T-helper 17 cell (primary cell): ENCODE data around the gene PRKAB1. TPM values are rescaled to one million over a fixed set of nuclear protein-coding genes. Genes with fewer than 3 reads are reported as not detected.
"Not testable (repeated sequence)": the region's sequence is repeated elsewhere in the genome, so short reads cannot be mapped to it uniquely, and the experiment has no call there.

Experiments
- ATAC-seq: fragments of 150-1000 bp; cut with Tn5 transposase; 2 replicates; pipeline ENCODE4 v1.10.0; 2021; ENCODE audit warnings: mild to moderate bottlenecking, moderate library complexity
- DNase-seq, 3 donors: peaks; one replicate each; pipeline versions ENCODE4 v3.0.0 to v3.0.0-alpha.2; 2020 to 2021
- H3K9me3 ChIP-seq: one replicate; pipeline ENCODE4 v1.7.0; 2013; ENCODE audit warnings: low read length, mild to moderate bottlenecking; ENCODE audit not compliant: control insufficient read depth, poor library complexity, severe bottlenecking
- H3K27ac Mint-ChIP-seq: one replicate; pipeline ENCODE4 v1.8.0; 2022; ENCODE audit warnings: mild to moderate bottlenecking, moderate library complexity, mixed read lengths
- H3K27me3 Mint-ChIP-seq: one replicate; pipeline ENCODE4 v1.8.0; 2022; ENCODE audit warnings: mixed read lengths
- H3K36me3 Mint-ChIP-seq: one replicate; pipeline ENCODE4 v1.8.0; 2022; ENCODE audit warnings: low read depth, mixed read lengths
- H3K4me1 Mint-ChIP-seq: one replicate; pipeline ENCODE4 v1.8.0; 2022; ENCODE audit warnings: mild to moderate bottlenecking, mixed read lengths
- H3K4me3 Mint-ChIP-seq: one replicate; pipeline ENCODE4 v1.8.0; 2022; ENCODE audit warnings: mild to moderate bottlenecking, moderate library complexity, mixed read lengths
- total RNA-seq, 4 donors: library from RNA in 2 of 4; stranded (reverse) in 2 of 4; gene quantifications; one replicate each; pipeline ENCODE4 v1.2.3 and lab custom pipeline; 2022 to 2026

The PRKAB1 gene
- total RNA-seq, 2 donors from 2014 or later, result 20.4 to 28.2 TPM

GRCh38 chr12:119644930-119645329, 23.0 kb upstream of the PRKAB1 start:
- DNase-seq (no peak), ATAC-seq (no peak)
- Mint-ChIP-seq H3K27me3 (peaks cover 55% of the 10 kb centered on the region), H3K36me3 (no peaks in the 10 kb centered on the region), H3K27ac (no peak overlapping the region), H3K4me1 (peaks cover 3% of the 10 kb centered on the region), H3K4me3 (no peak overlapping the region)
- H3K9me3 ChIP-seq, result no peaks in the 10 kb centered on the region

GRCh38 chr12:119645535-119646059, 22.3 kb upstream of the PRKAB1 start:
- H3K9me3 ChIP-seq, result no peaks in the 10 kb centered on the region
- H3K4me1 Mint-ChIP-seq, result peaks cover 3% of the 10 kb centered on the region
- H3K4me3 Mint-ChIP-seq, result no peak overlapping the region
- H3K36me3 Mint-ChIP-seq, result no peaks in the 10 kb centered on the region
- no peak for ATAC-seq
- no peak overlapping the region for H3K27ac Mint-ChIP-seq
- peaks cover 51% of the 10 kb centered on the region for H3K27me3 Mint-ChIP-seq
- no peak for DNase-seq

GRCh38 chr12:119649202-119649808, 18.6 kb upstream of the PRKAB1 start:
- peaks cover 28% of the 10 kb centered on the region for H3K27me3 Mint-ChIP-seq
- ATAC-seq (no peak), DNase-seq (no peak)
- no peak overlapping the region for H3K4me3 Mint-ChIP-seq
- no peak overlapping the region for H3K27ac Mint-ChIP-seq
- no peaks in the 10 kb centered on the region for H3K36me3 Mint-ChIP-seq
- no peaks in the 10 kb centered on the region for H3K9me3 ChIP-seq
- H3K4me1 Mint-ChIP-seq, result peaks cover 3% of the 10 kb centered on the region

GRCh38 chr12:119652665-119653064, 15.3 kb upstream of the PRKAB1 start:
- DNase-seq, result no peak
- Mint-ChIP-seq H3K4me3 (no peak overlapping the region), H3K27ac (no peak overlapping the region), H3K27me3 (peaks cover 15% of the 10 kb centered on the region), H3K4me1 (peaks cover 3% of the 10 kb centered on the region), H3K36me3 (no peaks in the 10 kb centered on the region)
- ATAC-seq, result no peak
- H3K9me3 ChIP-seq, result no peaks in the 10 kb centered on the region

GRCh38 chr12:119657001-119657400, 10.9 kb upstream of the PRKAB1 start:
- H3K9me3 ChIP-seq, H3K36me3 Mint-ChIP-seq, H3K27me3 Mint-ChIP-seq, H3K4me3 Mint-ChIP-seq, H3K4me1 Mint-ChIP-seq, H3K27ac Mint-ChIP-seq, DNase-seq, ATAC-seq: not testable (repeated sequence)

- not testable (repeated sequence) for H3K9me3 ChIP-seq, DNase-seq, ATAC-seq, H3K36me3 Mint-ChIP-seq, H3K4me3 Mint-ChIP-seq, H3K27ac Mint-ChIP-seq, H3K4me1 Mint-ChIP-seq
- H3K27me3 Mint-ChIP-seq, result peaks cover 15% of the 10 kb centered on the region
Observed at GRCh38 chr12:119658166-119658565, 9.8 kb upstream of the PRKAB1 start.

- Mint-ChIP-seq H3K27ac (peak overlapping the region; percentile 32), H3K36me3 (no peaks in the 10 kb centered on the region), H3K27me3 (peaks cover 15% of the 10 kb centered on the region), H3K4me1 (peaks cover 6% of the 10 kb centered on the region), H3K4me3 (no peak overlapping the region)
- DNase-seq (peak in 2 of 3 donors; percentile 23 to 34), ATAC-seq (peak; percentile 77)
- H3K9me3 ChIP-seq, result no peaks in the 10 kb centered on the region
Observed at GRCh38 chr12:119659289-119659897, 8.5 kb upstream of the PRKAB1 start.

GRCh38 chr12:119660076-119660475, 7.9 kb upstream of the PRKAB1 start:
- Mint-ChIP-seq H3K27ac (peak overlapping the region; percentile 32), H3K36me3 (no peaks in the 10 kb centered on the region), H3K4me1 (peaks cover 6% of the 10 kb centered on the region), H3K4me3 (peak overlapping the region; percentile 45), H3K27me3 (peaks cover 15% of the 10 kb centered on the region)
- DNase-seq (no peak), ATAC-seq (no peak)
- H3K9me3 ChIP-seq, result no peaks in the 10 kb centered on the region

- Mint-ChIP-seq H3K36me3 (no peaks in the 10 kb centered on the region), H3K4me3 (no peak overlapping the region), H3K4me1 (peaks cover 11% of the 10 kb centered on the region), H3K27ac (no peak overlapping the region), H3K27me3 (peaks cover 15% of the 10 kb centered on the region)
- ATAC-seq, result no peak
- DNase-seq, result no peak
- H3K9me3 ChIP-seq, result no peaks in the 10 kb centered on the region
Observed at GRCh38 chr12:119661882-119662281, 6.1 kb upstream of the PRKAB1 start.

- H3K9me3 ChIP-seq, result no peaks in the 10 kb centered on the region
- ATAC-seq (no peak), DNase-seq (no peak)
- Mint-ChIP-seq H3K27ac (no peak overlapping the region), H3K4me3 (no peak overlapping the region), H3K4me1 (peaks cover 18% of the 10 kb centered on the region), H3K27me3 (peaks cover 15% of the 10 kb centered on the region), H3K36me3 (no peaks in the 10 kb centered on the region)
Observed at GRCh38 chr12:119664642-119665041, 3.3 kb upstream of the PRKAB1 start.

GRCh38 chr12:119665164-119665929, 2.6 kb upstream of the PRKAB1 start:
- H3K27me3 Mint-ChIP-seq, result peaks cover 10% of the 10 kb centered on the region
- ATAC-seq (no peak), DNase-seq (no peak)
- H3K9me3 ChIP-seq, result no peaks in the 10 kb centered on the region
- H3K36me3 Mint-ChIP-seq, result no peaks in the 10 kb centered on the region
- H3K4me3 Mint-ChIP-seq, result no peak overlapping the region
- peaks cover 17% of the 10 kb centered on the region for H3K4me1 Mint-ChIP-seq
- peak overlapping the region; percentile 91 for H3K27ac Mint-ChIP-seq

GRCh38 chr12:119666226-119666795, 1.6 kb upstream of the PRKAB1 start:
- Mint-ChIP-seq H3K4me3 (peak overlapping the region; percentile 73), H3K36me3 (peaks cover 1% of the 10 kb centered on the region), H3K27me3 (peaks cover 9% of the 10 kb centered on the region), H3K27ac (peak overlapping the region; percentile 91), H3K4me1 (peaks cover 26% of the 10 kb centered on the region)
- no peaks in the 10 kb centered on the region for H3K9me3 ChIP-seq
- no peak for ATAC-seq
- DNase-seq, result no peak

- Mint-ChIP-seq H3K27me3 (peaks cover 5% of the 10 kb centered on the region), H3K4me1 (peaks cover 31% of the 10 kb centered on the region), H3K4me3 (peak overlapping the region; percentile 89), H3K36me3 (peaks cover 4% of the 10 kb centered on the region), H3K27ac (peak overlapping the region; percentile 91)
- ATAC-seq, result no peak
- H3K9me3 ChIP-seq, result no peaks in the 10 kb centered on the region
- DNase-seq, result no peak
Observed at GRCh38 chr12:119666900-119667576, 895 bp upstream of the PRKAB1 start.
